H9 (cell line): Measurements from ENCODE around the gene LRRN1. TPM values are rescaled to one million over a fixed set of nuclear protein-coding genes. Genes with fewer than 3 reads are reported as not detected.
A peak's percentile ranks its signal among the peaks of the same experiment; 100 is the strongest.

Experiments used
- DNase-seq: peaks from one replicate; pipeline ENCODE4 v3.0.0-alpha.2; 2017
- H2AFZ ChIP-seq: one replicate; pipeline ENCODE4 v1.6.1; 2013; ENCODE audit warnings: mild to moderate bottlenecking, low read length, control low read depth, moderate library complexity
- H2AK5ac ChIP-seq: 2 replicates; pipeline ENCODE4 v1.6.1; 2013; ENCODE audit warnings: low read length, control low read depth, mixed read lengths; ENCODE audit not compliant: insufficient read length
- H2BK120ac ChIP-seq: one replicate; pipeline ENCODE4 v1.6.1; 2013; ENCODE audit warnings: low read depth, mild to moderate bottlenecking, low read length, control low read depth, inconsistent platforms; ENCODE audit not compliant: poor library complexity, severe bottlenecking
- H2BK12ac ChIP-seq: 2 replicates; pipeline ENCODE4 v1.6.1; 2013; ENCODE audit warnings: low read length, control low read depth, mixed read lengths, low read depth; ENCODE audit not compliant: insufficient read length
- H2BK15ac ChIP-seq: 2 replicates; pipeline ENCODE4 v1.6.1; 2013; ENCODE audit warnings: low read depth, low read length, control low read depth
- H2BK20ac ChIP-seq: one replicate; pipeline ENCODE4 v1.6.1; 2013; ENCODE audit warnings: low read depth, mild to moderate bottlenecking, low read length, control low read depth, inconsistent platforms; ENCODE audit not compliant: poor library complexity, severe bottlenecking
- H2BK5ac ChIP-seq: 2 replicates; pipeline ENCODE4 v1.6.1; 2013; ENCODE audit warnings: low read length, control low read depth, mixed read lengths; ENCODE audit not compliant: insufficient read length
- H3K14ac ChIP-seq: 2 replicates; pipeline ENCODE4 v1.6.1; 2013; ENCODE audit warnings: low read length, control low read depth; ENCODE audit not compliant: insufficient read depth
- H3K18ac ChIP-seq: 2 replicates; pipeline ENCODE4 v1.6.1; 2013; ENCODE audit warnings: low read depth, mild to moderate bottlenecking, mixed read lengths, low read length, control low read depth; ENCODE audit not compliant: insufficient read length
- H3K23ac ChIP-seq: 2 replicates; pipeline ENCODE4 v1.6.1; 2013; ENCODE audit warnings: low read length, control low read depth, mixed read lengths, low read depth; ENCODE audit not compliant: insufficient read length
- H3K23me2 ChIP-seq: 2 replicates; pipeline ENCODE4 v1.6.1; 2013; ENCODE audit warnings: low read depth, mild to moderate bottlenecking, mixed read lengths, low read length, control low read depth; ENCODE audit not compliant: insufficient read length, poor library complexity, severe bottlenecking
- H3K27ac ChIP-seq: 2 replicates; pipeline ENCODE4 v1.5.1; 2013; ENCODE audit warnings: low read length, control low read depth, mixed read lengths, low read depth; ENCODE audit not compliant: insufficient read length
- H3K27me3 ChIP-seq: 2 replicates; pipeline ENCODE4 v1.6.1; 2013; ENCODE audit warnings: low read length, control low read depth, inconsistent platforms; ENCODE audit not compliant: insufficient read depth
- H3K4ac ChIP-seq: 2 replicates; pipeline ENCODE4 v1.6.1; 2013; ENCODE audit warnings: low read depth, mild to moderate bottlenecking, control low read depth, inconsistent platforms, low read length, moderate library complexity
- H3K4me1 ChIP-seq: 2 replicates; pipeline ENCODE4 v1.6.1; 2013; ENCODE audit warnings: low read length, control low read depth, inconsistent platforms; ENCODE audit not compliant: insufficient read depth
- H3K4me2 ChIP-seq: 2 replicates; pipeline ENCODE4 v1.6.1; 2013; ENCODE audit warnings: low read length, control low read depth, mixed read lengths; ENCODE audit not compliant: insufficient read length, insufficient read depth
- H3K56ac ChIP-seq: 2 replicates; pipeline ENCODE4 v1.6.1; 2013; ENCODE audit warnings: low read depth, mild to moderate bottlenecking, mixed read lengths, low read length, control low read depth; ENCODE audit not compliant: insufficient read length
- H3K79me1 ChIP-seq: 2 replicates; pipeline ENCODE4 v1.6.1; 2013; ENCODE audit warnings: low read depth, mild to moderate bottlenecking, moderate library complexity, low read length, control low read depth, inconsistent platforms; ENCODE audit not compliant: insufficient read depth, poor library complexity, severe bottlenecking
- H3K79me2 ChIP-seq: 2 replicates; pipeline ENCODE4 v1.6.1; 2013; ENCODE audit warnings: low read length, control low read depth, inconsistent platforms; ENCODE audit not compliant: insufficient read depth
- H3K9ac ChIP-seq: 2 replicates; pipeline ENCODE4 v1.6.1; 2013; ENCODE audit warnings: low read length, control low read depth, mixed read lengths; ENCODE audit not compliant: insufficient read length; ENCODE audit errors: extremely low read depth
- H3K9me3 ChIP-seq: one replicate; pipeline ENCODE4 v1.6.1; 2013; ENCODE audit warnings: low read depth, low read length, inconsistent platforms; ENCODE audit not compliant: control insufficient read depth
- H3T11ph ChIP-seq: one replicate; pipeline ENCODE4 v1.6.1; 2013; ENCODE audit warnings: mild to moderate bottlenecking, low read length, control low read depth, inconsistent platforms
- H4K20me1 ChIP-seq: one replicate; pipeline ENCODE4 v1.6.1; 2013; ENCODE audit not compliant: control insufficient read depth, insufficient read length, insufficient read depth
- H4K5ac ChIP-seq: 2 replicates; pipeline ENCODE4 v1.6.1; 2013; ENCODE audit warnings: low read depth, mild to moderate bottlenecking, mixed read lengths, low read length, control low read depth; ENCODE audit not compliant: insufficient read length
- H4K8ac ChIP-seq: replicated peaks from 2 replicates; pipeline ENCODE4 v1.6.1; 2013; ENCODE audit warnings: low read length, control low read depth, mixed read lengths, low read depth; ENCODE audit not compliant: insufficient read length
- H4K91ac ChIP-seq: 2 replicates; pipeline ENCODE4 v1.6.1; 2013; ENCODE audit warnings: low read depth, mild to moderate bottlenecking, moderate library complexity, mixed read lengths, low read length, control low read depth; ENCODE audit not compliant: insufficient read length
- H3K27ac Mint-ChIP-seq, 3 experiments: 2 replicates in 2 of 3; 3 replicates in 1 of 3; pipeline ENCODE4 v1.8.0; 2020 to 2021; ENCODE audit warnings: mixed read lengths in 3 of 3, mild to moderate bottlenecking in 1 of 3, moderate library complexity in 1 of 3
- H3K27me3 Mint-ChIP-seq: 2 replicates; pipeline ENCODE4 v1.8.0; 2021; ENCODE audit warnings: low read depth, mild to moderate bottlenecking, moderate library complexity, mixed read lengths
- H3K36me3 Mint-ChIP-seq, 3 experiments: 2 replicates in 2 of 3; 3 replicates in 1 of 3; pipeline ENCODE4 v1.8.0; 2020 to 2021; ENCODE audit warnings: low read depth in 3 of 3, mixed read lengths in 3 of 3; ENCODE audit not compliant: insufficient read depth in 1 of 3
- H3K4me1 Mint-ChIP-seq, 2 experiments: 2 replicates each; pipeline ENCODE4 v1.8.0; 2020; ENCODE audit warnings: mixed read lengths in 2 of 2
- H3K4me3 Mint-ChIP-seq, 2 experiments: 2 replicates in 1 of 2; 3 replicates in 1 of 2; pipeline ENCODE4 v1.8.0; 2020 to 2021; ENCODE audit warnings: mild to moderate bottlenecking in 2 of 2, mixed read lengths in 2 of 2, moderate library complexity in 1 of 2
- H3K9me3 Mint-ChIP-seq, 2 experiments: 2 replicates in 1 of 2; 3 replicates in 1 of 2; pipeline ENCODE4 v1.8.0; 2020; ENCODE audit warnings: mild to moderate bottlenecking in 2 of 2, mixed read lengths in 2 of 2, moderate library complexity in 1 of 2
- CTCF ChIP-seq: fragments of 200-600 bp; sonication (generic); conservative IDR thresholded peaks from 3 replicates; pipeline ENCODE4 v1.8.0; 2021; ENCODE audit warnings: antibody characterized with exemption, mild to moderate bottlenecking
- WGBS: extraction: QIAGEN DNeasy Blood & Tissue Kit; methylation state at CpG from one replicate; pipeline ENCODE4 v1.1.7; 2013; ENCODE audit warnings: missing lambda C conversion rate, low lambda C conversion rate, mixed read lengths; ENCODE audit not compliant: insufficient read length; ENCODE audit errors: extremely low coverage; 5-methylcytosine and 5-hydroxymethylcytosine counted together
- total RNA-seq: library from RNA; stranded (reverse); gene quantifications from 2 replicates; pipeline ENCODE4 v1.2.1, GENCODE V29; 2021

LRRN1 gene
- total RNA-seq, 1 experiment from 2014 or later: 269 TPM

- no peak overlapping the region for H2BK12ac ChIP-seq
- peaks cover 6% of the 10 kb centered on the region for H3K79me1 ChIP-seq
- peaks cover 76% of the 10 kb centered on the region for H3K79me2 ChIP-seq
- no peaks in the 10 kb centered on the region for H3K9me3 Mint-ChIP-seq
- H3K27ac ChIP-seq: no peak overlapping the region
- DNase-seq: no peak
- H3K4ac ChIP-seq: no peak overlapping the region
- H3T11ph ChIP-seq: no peak overlapping the region
- H3K27me3 ChIP-seq: no peaks in the 10 kb centered on the region
- TF ChIP-seq CTCF: no peak
- H2AFZ ChIP-seq: no peak overlapping the region
- H2BK20ac ChIP-seq: no peak overlapping the region
- peak overlapping the region in 1 of 3 experiments; percentile 11; a peak in 1 of 7 replicates for H3K27ac Mint-ChIP-seq
- H4K91ac ChIP-seq: no peak overlapping the region
- H3K18ac ChIP-seq: no peak overlapping the region
- H3K4me2 ChIP-seq: no peak overlapping the region
- no peak overlapping the region for H2BK5ac ChIP-seq
- H2AK5ac ChIP-seq: no peak overlapping the region
- no CpG with 5 or more reads among the region's 6 CpGs for WGBS
- H4K20me1 ChIP-seq: peaks cover 3% of the 10 kb centered on the region
- peaks cover 6% of the 10 kb centered on the region for H3K23me2 ChIP-seq
- H4K5ac ChIP-seq: no peak overlapping the region
- H3K9me3 ChIP-seq: no peaks in the 10 kb centered on the region
- peaks cover 58 to 85% (median 83%) of the 10 kb centered on the region in 3 experiments for H3K36me3 Mint-ChIP-seq
- H3K14ac ChIP-seq: no peak overlapping the region
- H3K27me3 Mint-ChIP-seq: no peaks in the 10 kb centered on the region
- no peak overlapping the region for H2BK15ac ChIP-seq
- H3K23ac ChIP-seq: no peak overlapping the region
- H3K56ac ChIP-seq: no peak overlapping the region
- H3K9ac ChIP-seq: no peak overlapping the region
- H4K8ac ChIP-seq: no peak overlapping the region
- H2BK120ac ChIP-seq: no peak overlapping the region
- no peak overlapping the region; a peak in 1 of 5 replicates for H3K4me3 Mint-ChIP-seq
- H3K4me1 Mint-ChIP-seq: peaks cover 70 to 78% of the 10 kb centered on the region in 2 experiments
- H3K4me1 ChIP-seq: peaks cover 8% of the 10 kb centered on the region; the same call in 1 of the 2 replicates
These were observed 7.6 kb downstream of the LRRN1 start for GRCh38 chr3:3806856-3807255.
